SK-N-SH (cell line): ENCODE data around the gene CADM2.

Experiments used
- GATA2 ChIP-seq: sonication (generic); formaldehyde crosslinking; IDR thresholded peaks from 2 replicates; pipeline ENCODE4 v1.5.0; 2020; ENCODE audit warnings: mild to moderate bottlenecking, missing genetic modification reagents
- JUND ChIP-seq: IDR thresholded peaks from 2 replicates; pipeline ENCODE4 v1.4.0; 2012
- POLR2AphosphoS5 ChIP-seq: IDR thresholded peaks from 2 replicates; pipeline ENCODE4 v1.6.1; 2012; ENCODE audit warnings: low read depth, low read length
- SIN3A ChIP-seq: IDR thresholded peaks from 2 replicates; pipeline ENCODE4 v1.6.1; 2012; ENCODE audit warnings: low read depth, mild to moderate bottlenecking, low read length, moderate library complexity, borderline replicate concordance
- SMC3 ChIP-seq: IDR thresholded peaks from 2 replicates; pipeline ENCODE4 v1.6.1; 2012; ENCODE audit warnings: low read depth, low read length, improper control_type of control experiment
- TF ChIP-seq, protein P1 (sequence below): fragments of 200-600 bp; sonication (generic); IDR thresholded peaks from 2 replicates; pipeline ENCODE4 v1.6.1; 2017; ENCODE audit warnings: antibody characterized with exemption, mild to moderate bottlenecking, moderate library complexity
- TF ChIP-seq, protein P2 (sequence below): fragments of 150-350 bp; IDR thresholded peaks from 2 replicates; pipeline ENCODE4 v1.6.1; 2016; ENCODE audit warnings: mild to moderate bottlenecking, low read depth, low read length

DNA sequence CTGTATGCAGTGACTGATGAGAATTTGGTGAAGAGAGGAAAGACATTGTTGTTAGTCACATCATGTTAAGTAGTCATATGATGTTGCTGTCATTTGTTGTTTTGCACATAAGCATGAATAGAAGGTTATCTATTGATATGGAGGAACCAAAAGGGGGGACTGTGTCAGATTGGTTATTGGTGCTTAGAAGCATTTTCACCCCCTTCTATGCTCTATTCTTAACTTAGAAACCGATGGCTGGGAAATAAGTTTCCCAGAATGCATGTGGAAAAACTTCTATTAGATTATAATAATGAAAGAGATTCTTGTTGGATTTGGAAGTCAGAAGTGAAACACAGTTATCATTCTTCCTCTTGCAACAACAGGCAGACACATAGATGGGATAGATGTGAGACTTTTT lies 33.2 kb upstream of the CADM2 start:
- TF ChIP-seq, protein P1, sequence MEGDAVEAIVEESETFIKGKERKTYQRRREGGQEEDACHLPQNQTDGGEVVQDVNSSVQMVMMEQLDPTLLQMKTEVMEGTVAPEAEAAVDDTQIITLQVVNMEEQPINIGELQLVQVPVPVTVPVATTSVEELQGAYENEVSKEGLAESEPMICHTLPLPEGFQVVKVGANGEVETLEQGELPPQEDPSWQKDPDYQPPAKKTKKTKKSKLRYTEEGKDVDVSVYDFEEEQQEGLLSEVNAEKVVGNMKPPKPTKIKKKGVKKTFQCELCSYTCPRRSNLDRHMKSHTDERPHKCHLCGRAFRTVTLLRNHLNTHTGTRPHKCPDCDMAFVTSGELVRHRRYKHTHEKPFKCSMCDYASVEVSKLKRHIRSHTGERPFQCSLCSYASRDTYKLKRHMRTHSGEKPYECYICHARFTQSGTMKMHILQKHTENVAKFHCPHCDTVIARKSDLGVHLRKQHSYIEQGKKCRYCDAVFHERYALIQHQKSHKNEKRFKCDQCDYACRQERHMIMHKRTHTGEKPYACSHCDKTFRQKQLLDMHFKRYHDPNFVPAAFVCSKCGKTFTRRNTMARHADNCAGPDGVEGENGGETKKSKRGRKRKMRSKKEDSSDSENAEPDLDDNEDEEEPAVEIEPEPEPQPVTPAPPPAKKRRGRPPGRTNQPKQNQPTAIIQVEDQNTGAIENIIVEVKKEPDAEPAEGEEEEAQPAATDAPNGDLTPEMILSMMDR, result no peak
- TF ChIP-seq SIN3A, result no peak
- TF ChIP-seq JUND, result no peak
- no peak for TF ChIP-seq GATA2 (CRISPR knock-in tag)
- TF ChIP-seq SMC3, result no peak
- TF ChIP-seq, protein P2, sequence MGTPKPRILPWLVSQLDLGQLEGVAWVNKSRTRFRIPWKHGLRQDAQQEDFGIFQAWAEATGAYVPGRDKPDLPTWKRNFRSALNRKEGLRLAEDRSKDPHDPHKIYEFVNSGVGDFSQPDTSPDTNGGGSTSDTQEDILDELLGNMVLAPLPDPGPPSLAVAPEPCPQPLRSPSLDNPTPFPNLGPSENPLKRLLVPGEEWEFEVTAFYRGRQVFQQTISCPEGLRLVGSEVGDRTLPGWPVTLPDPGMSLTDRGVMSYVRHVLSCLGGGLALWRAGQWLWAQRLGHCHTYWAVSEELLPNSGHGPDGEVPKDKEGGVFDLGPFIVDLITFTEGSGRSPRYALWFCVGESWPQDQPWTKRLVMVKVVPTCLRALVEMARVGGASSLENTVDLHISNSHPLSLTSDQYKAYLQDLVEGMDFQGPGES, result no peak
- no peak for TF ChIP-seq POLR2AphosphoS5
